Thymus (tissue), 11 donors: ENCODE measurements around the gene SLC15A1. TPM values are rescaled to one million over a fixed set of nuclear protein-coding genes. Genes with fewer than 3 reads are reported as not detected.

Experiments used
- DNase-seq, 9 donors: peaks; one replicate each; pipeline ENCODE4 v3.0.0-alpha.2; 2013; ENCODE audit warnings: low spot score in 9 of 9, low read depth in 6 of 9, missing footprints in 1 of 9
- H3K27ac ChIP-seq, 2 donors: one replicate each; pipeline ENCODE4 v1.5.1; 2013; ENCODE audit warnings: control low read depth in 1 of 2, low read depth in 1 of 2, low read length in 1 of 2, mild to moderate bottlenecking in 1 of 2, moderate library complexity in 1 of 2
- H3K27me3 ChIP-seq, 2 donors: one replicate each; pipeline ENCODE4 v1.5.1; 2013; ENCODE audit warnings: low read length in 1 of 2; ENCODE audit not compliant: control insufficient read depth in 2 of 2, insufficient read depth in 1 of 2
- H3K36me3 ChIP-seq, 2 donors: one replicate each; pipeline ENCODE4 v1.5.1; 2013; ENCODE audit warnings: low read length in 1 of 2, mild to moderate bottlenecking in 1 of 2, moderate library complexity in 1 of 2; ENCODE audit not compliant: control insufficient read depth in 2 of 2, insufficient read depth in 2 of 2
- H3K4me1 ChIP-seq, 2 donors: one replicate each; pipeline ENCODE4 v1.5.1; 2013; ENCODE audit warnings: low read length in 2 of 2; ENCODE audit not compliant: control insufficient read depth in 2 of 2, insufficient read depth in 2 of 2
- H3K4me3 ChIP-seq, 2 donors: one replicate each; pipeline ENCODE4 v1.5.1; 2013; ENCODE audit warnings: low read length in 2 of 2, control low read depth in 1 of 2, mild to moderate bottlenecking in 1 of 2
- H3K9me3 ChIP-seq, 2 donors: one replicate each; pipeline ENCODE4 v1.5.1; 2013; ENCODE audit warnings: low read length in 1 of 2, mild to moderate bottlenecking in 1 of 2; ENCODE audit not compliant: control insufficient read depth in 2 of 2, insufficient read depth in 1 of 2
- WGBS: extraction: QIAGEN DNeasy Blood & Tissue Kit; methylation state at CpG from one replicate; pipeline ENCODE4 v1.1.7; 2013; 5-methylcytosine and 5-hydroxymethylcytosine counted together
- polyA plus RNA-seq: library from polyadenylated mRNA; stranded (reverse); fragments of 200-250 nt; gene quantifications from one replicate; pipeline ENCODE4 v1.2.3, GENCODE V29; 2013
- total RNA-seq: library from RNA; stranded (reverse); fragments of 120-200 nt; gene quantifications from one replicate; pipeline ENCODE4 v1.2.4, GENCODE V29; 2013
- donor health status: healthy.

The SLC15A1 gene
- total and polyA plus RNA-seq, 2 donors = 0.80 to 1.2 TPM

DNA sequence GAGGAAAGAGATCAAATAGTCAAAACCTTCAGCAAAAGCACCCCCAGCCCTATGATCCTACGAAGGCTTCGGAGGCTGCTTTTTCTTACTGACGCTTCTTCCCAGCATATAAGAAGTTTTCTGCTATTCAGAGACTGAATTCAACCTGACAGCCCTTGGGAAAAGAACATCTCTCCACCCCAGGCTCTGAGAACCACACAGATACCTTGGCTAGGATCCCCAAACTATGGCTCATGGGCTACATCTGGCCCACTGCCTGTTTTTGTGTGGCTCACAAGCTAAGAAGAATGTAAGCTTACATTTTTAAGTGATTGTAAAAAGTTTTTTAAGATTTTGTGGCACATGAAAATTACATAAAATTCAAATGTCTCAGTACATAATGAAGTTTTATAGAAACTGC, 3.0 kb downstream of the SLC15A1 start:
- 65% methylated on average over 3 of the region's 3 CpGs for WGBS
- H3K27me3 ChIP-seq = peaks cover 25 to 51% of the 10 kb centered on the region in 2 donors
- no peaks in the 10 kb centered on the region for H3K36me3 ChIP-seq
- H3K4me1 ChIP-seq = no peaks in the 10 kb centered on the region
- DNase-seq = no peak
- no peak overlapping the region for H3K27ac ChIP-seq
- H3K4me3 ChIP-seq = no peak overlapping the region
- peaks cover 0 to 3% of the 10 kb centered on the region in 2 donors for H3K9me3 ChIP-seq

DNA sequence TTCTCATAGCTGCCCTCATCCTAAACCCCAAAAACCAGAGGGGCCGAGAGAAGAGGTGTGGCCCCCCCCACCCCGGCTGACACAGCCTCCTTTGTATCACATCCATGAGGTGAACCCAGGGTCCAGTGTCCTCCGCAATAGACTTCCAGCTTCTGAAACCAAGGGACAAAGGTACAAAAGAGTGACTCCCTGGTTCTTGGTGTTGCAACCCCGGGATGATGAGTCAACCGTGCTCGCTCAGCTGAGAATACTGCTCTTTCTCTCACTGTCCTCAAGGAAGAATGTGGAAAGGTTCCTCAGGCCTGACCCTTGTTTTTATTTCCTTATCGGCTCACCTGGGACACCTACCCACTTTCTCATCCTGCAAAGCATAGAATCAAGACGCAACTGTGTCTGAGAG, 5.5 kb downstream of the SLC15A1 start:
- DNase-seq = no peak
- Histone ChIP-seq H3K9me3 (no peaks in the 10 kb centered on the region), H3K4me1 (no peaks in the 10 kb centered on the region), H3K27me3 (peaks cover 16 to 37% of the 10 kb centered on the region in 2 donors), H3K27ac (no peak overlapping the region), H3K4me3 (no peak overlapping the region), H3K36me3 (no peaks in the 10 kb centered on the region)
- 97% methylated on average over 8 of the region's 8 CpGs for WGBS

DNA sequence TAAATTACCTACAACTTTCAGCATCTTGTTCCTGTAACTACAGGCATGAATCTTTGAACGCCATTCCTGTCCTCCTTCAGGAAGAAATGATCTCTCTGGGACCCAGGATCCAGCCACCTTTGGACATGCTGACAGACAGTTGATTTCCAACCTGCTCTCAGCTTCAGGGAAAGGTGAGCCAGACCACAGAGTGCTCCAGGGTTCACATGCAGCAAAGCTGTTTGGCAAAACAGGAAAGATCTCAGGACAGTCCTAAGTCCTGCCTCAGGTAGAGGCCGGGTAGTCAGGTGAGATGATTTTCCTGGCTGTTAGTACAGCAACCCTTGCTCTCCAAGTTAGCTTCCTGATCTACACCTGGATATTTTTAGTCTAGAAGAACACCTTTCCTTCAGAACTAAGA, 9.1 kb downstream of the SLC15A1 start:
- Histone ChIP-seq H3K36me3 (no peaks in the 10 kb centered on the region), H3K4me3 (no peak overlapping the region), H3K27me3 (peaks cover 0 to 3% of the 10 kb centered on the region in 2 donors), H3K27ac (no peak overlapping the region), H3K9me3 (peaks cover under 1 to 6% of the 10 kb centered on the region in 2 donors), H3K4me1 (no peaks in the 10 kb centered on the region)
- no peak for DNase-seq
- 98% methylated on average over 2 of the region's 2 CpGs for WGBS

DNA sequence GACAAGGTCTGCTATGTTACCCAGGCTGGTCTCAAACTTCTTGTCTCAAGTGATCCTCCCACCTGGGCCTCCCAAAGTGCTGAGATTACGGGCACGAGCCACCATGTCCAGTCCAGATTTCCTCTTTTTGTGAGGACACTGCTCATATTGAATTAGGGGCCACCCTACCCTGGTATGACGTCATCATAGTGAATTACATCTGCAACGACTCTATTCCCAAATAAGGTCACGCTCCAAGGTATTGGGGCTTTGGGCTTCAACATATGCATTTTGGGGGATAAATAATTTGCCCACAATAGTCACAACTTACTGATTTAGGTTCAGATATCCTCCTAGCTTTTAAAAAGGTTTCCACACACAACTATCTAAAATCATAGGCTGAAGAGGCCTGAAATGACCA, 9.5 kb downstream of the SLC15A1 start:
- Histone ChIP-seq H3K27ac (no peak overlapping the region), H3K4me3 (no peak overlapping the region), H3K9me3 (peaks cover 3 to 9% of the 10 kb centered on the region in 2 donors), H3K36me3 (no peaks in the 10 kb centered on the region), H3K4me1 (no peaks in the 10 kb centered on the region), H3K27me3 (no peaks in the 10 kb centered on the region)
- DNase-seq = no peak
- 98% methylated on average over 5 of the region's 5 CpGs for WGBS

DNA sequence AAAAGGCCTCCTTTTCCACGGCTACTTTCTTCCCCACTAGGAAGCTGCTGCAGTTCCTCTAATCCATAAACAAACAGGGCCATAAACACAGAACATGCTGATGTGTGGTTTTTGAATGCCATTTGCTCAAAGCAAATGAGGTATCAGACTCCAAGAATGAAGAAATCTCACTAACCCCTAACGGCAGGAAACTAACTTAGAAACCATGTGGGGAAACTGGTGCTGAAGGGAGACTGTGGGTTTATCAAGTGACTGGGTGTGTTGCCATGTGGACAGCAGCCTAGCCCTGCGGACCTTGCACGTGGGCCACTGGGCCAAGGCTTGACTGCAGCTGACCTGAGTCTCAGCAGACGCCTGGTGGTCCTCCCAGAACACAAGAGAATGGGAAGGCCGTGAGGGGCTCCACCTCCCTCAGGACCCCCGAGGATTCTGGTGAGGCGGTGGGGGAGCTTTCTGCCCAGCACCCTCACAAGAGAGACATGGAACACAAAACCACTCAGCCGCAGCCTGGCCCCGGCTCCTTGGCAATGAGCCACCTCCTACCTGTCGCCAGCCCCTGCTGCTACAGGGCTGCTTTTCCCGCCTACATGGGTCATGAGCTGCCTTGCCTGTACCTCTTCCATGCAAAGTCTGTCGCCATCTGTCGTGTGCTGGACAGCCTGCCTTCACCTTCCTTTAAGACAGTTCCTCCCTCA, 10.6 kb downstream of the SLC15A1 start:
- Histone ChIP-seq H3K4me3 (no peak overlapping the region), H3K27me3 (no peaks in the 10 kb centered on the region), H3K9me3 (peaks cover 3 to 9% of the 10 kb centered on the region in 2 donors), H3K36me3 (no peaks in the 10 kb centered on the region), H3K27ac (no peak overlapping the region), H3K4me1 (no peaks in the 10 kb centered on the region)
- no peak for DNase-seq
- 92% methylated on average over 14 of the region's 14 CpGs for WGBS

DNA sequence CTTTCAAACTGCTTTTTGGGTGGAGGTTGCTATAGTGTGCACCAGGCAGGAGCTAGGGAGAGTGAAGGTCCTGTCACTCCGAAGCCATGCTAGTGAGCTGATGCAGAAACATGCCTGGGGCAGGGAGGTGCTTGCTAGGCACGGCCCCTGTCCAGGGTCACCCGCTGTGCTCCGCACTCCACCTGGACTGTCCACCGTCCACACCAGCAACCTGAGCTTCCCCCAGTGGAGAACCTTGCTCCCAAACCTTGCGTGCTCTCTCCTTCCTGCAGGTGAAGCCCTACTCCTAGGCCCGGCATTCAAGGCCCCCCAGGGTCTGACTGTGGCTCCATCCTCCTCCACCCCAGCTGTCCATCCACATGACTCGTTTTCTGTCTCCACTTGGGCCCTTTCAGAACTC, 12.3 kb downstream of the SLC15A1 start:
- no peak for DNase-seq
- no peaks in the 10 kb centered on the region for H3K4me1 ChIP-seq
- WGBS = 98% methylated on average over 8 of the region's 8 CpGs
- no peak overlapping the region for H3K27ac ChIP-seq
- H3K4me3 ChIP-seq = no peak overlapping the region
- H3K9me3 ChIP-seq = peaks cover 3 to 9% of the 10 kb centered on the region in 2 donors
- no peaks in the 10 kb centered on the region for H3K27me3 ChIP-seq
- H3K36me3 ChIP-seq = no peaks in the 10 kb centered on the region

DNA sequence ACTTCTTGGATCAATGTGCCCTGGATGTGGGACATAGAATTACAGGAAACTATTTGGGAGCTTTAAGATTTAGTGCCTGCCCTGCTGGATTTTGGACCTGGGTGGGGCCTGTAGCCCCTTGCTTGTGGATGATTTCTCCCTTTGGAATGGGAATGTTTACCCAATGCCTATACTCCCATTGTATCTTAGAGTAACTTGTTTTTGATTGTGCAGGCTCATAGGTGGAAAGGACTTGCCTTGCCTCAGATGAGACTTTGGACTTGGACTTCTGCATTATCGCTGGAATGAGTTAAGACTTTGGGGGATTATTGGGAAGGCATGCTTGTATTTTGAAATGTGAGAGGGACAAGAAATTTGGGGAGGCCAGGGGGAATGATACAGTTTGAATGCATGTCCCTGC, 13.5 kb downstream of the SLC15A1 start:
- peaks cover 3 to 9% of the 10 kb centered on the region in 2 donors for H3K9me3 ChIP-seq
- no peaks in the 10 kb centered on the region for H3K4me1 ChIP-seq
- H3K27ac ChIP-seq = no peak overlapping the region
- H3K4me3 ChIP-seq = no peak overlapping the region
- H3K36me3 ChIP-seq = no peaks in the 10 kb centered on the region
- H3K27me3 ChIP-seq = no peaks in the 10 kb centered on the region
- DNase-seq = no peak
- whole genome bisulfite sequencing = 96% methylated on average over 1 of the region's 1 CpG

DNA sequence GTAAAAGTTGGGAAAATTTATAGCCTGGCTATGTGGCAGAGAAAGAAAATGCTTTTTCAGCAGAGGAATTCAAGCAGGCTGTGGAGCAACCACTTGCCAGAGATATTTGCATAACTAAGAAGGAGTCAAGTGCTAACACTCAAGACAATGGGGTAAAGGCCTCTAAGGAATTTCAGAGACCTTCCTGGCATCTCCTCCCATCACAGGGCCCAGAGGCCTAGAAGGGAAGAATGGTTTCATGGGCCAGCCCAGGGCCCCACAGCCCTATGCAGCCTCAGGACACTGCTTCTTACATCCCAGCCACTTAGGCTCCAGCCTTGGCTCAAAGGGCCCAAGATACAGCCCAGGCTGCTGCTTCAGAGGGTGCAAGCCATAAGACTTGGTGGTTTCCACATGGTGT, 14.3 kb downstream of the SLC15A1 start:
- no peak overlapping the region for H3K27ac ChIP-seq
- peaks cover 3 to 9% of the 10 kb centered on the region in 2 donors for H3K9me3 ChIP-seq
- no peaks in the 10 kb centered on the region for H3K27me3 ChIP-seq
- H3K4me1 ChIP-seq = no peaks in the 10 kb centered on the region
- no peaks in the 10 kb centered on the region for H3K36me3 ChIP-seq
- H3K4me3 ChIP-seq = no peak overlapping the region
- DNase-seq = no peak

DNA sequence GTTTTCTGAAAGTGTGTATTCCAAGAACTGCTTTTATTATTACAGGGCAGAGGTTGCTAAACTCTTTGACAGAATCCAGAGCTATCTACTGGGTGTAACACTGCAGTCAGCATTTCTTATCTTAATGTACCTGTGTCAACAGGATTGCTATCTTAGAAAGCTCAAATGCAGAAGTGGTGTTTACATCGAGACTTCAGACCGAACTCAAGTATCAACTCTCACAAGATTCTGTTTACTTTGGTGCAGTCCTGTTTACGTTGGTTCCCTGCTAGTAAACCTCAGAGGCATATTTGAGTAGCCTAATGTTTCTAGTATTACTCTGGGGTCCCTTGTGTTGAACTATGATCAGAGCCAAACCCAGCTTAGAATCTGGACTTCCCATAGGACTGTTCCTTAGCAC, 20.5 kb downstream of the SLC15A1 start:
- 95% methylated on average over 3 of the region's 3 CpGs for WGBS
- no peak for DNase-seq
- no peaks in the 10 kb centered on the region for H3K9me3 ChIP-seq
- H3K27ac ChIP-seq = no peak overlapping the region
- no peaks in the 10 kb centered on the region for H3K36me3 ChIP-seq
- no peaks in the 10 kb centered on the region for H3K4me1 ChIP-seq
- peaks cover 0 to 3% of the 10 kb centered on the region in 2 donors for H3K27me3 ChIP-seq
- no peak overlapping the region for H3K4me3 ChIP-seq
